ENCODE results near the gene NCF2.

The NCF2 gene

GRCh38 chr1:183586455-183586854 lies 3.8 kb downstream of the NCF2 start:
- peak overlapping the region in 4 of 11 experiments; percentile 3 to 87 (median 54); a peak in 4 of 22 replicates for H3K9ac ChIP-seq
- peak overlapping the region in 4 of 10 experiments; percentile 70 to 80 (median 78); a peak in 8 of 20 replicates for H3K4me3 ChIP-seq
- peak overlapping the region in 8 of 11 experiments; percentile 1 to 100 (median 84); a peak in 15 of 22 replicates for H3K4me2 ChIP-seq
- H3K36me3 ChIP-seq = peaks cover 0 to 58% (median 23%) of the 10 kb centered on the region in 11 experiments; a peak in 15 of 22 replicates
- peaks cover 63 to 96% (median 71%) of the 10 kb centered on the region in 10 experiments for H3K4me1 ChIP-seq
- H4K20me1 ChIP-seq = peaks cover 0 to 4% (median 0%) of the 10 kb centered on the region in 11 experiments; a peak in 3 of 22 replicates
- no peaks in the 10 kb centered on the region for H3K27me3 ChIP-seq
- peak overlapping the region in 8 of 11 experiments; percentile 6 to 46 (median 33); a peak in 8 of 22 replicates for H3K27ac ChIP-seq
- TF ChIP-seq Cebpa-rat (IDR thresholded peaks at IDR 0.05) = no peak
- peaks cover 0 to 15% (median 0%) of the 10 kb centered on the region in 11 experiments; a peak in 5 of 22 replicates for H3K9me3 ChIP-seq (replicated peaks in 1 of 11)

- Histone ChIP-seq H3K9me3 (replicated peaks in 1 of 11) (peaks cover 0 to 15% (median 0%) of the 10 kb centered on the region in 11 experiments; a peak in 5 of 22 replicates), H3K27me3 (no peaks in the 10 kb centered on the region), H3K27ac (peak overlapping the region; percentile 80 to 96 (median 91); a peak in 21 of 22 replicates), H3K9ac (peak overlapping the region in 2 of 11 experiments; percentile 16 to 67; a peak in 4 of 22 replicates), H3K4me1 (peaks cover 61 to 98% (median 76%) of the 10 kb centered on the region in 10 experiments), H3K4me2 (peak overlapping the region in 9 of 11 experiments; percentile 80 to 100 (median 91); a peak in 18 of 22 replicates), H4K20me1 (peaks cover 0 to 4% (median 0%) of the 10 kb centered on the region in 11 experiments; a peak in 3 of 22 replicates), H3K4me3 (peak overlapping the region in 3 of 10 experiments; percentile 9 to 45 (median 21); a peak in 2 of 20 replicates), H3K36me3 (peaks cover 0 to 65% (median 23%) of the 10 kb centered on the region in 11 experiments; a peak in 15 of 22 replicates)
- no peak for TF ChIP-seq Cebpa-rat (IDR thresholded peaks at IDR 0.05)
Observed at GRCh38 chr1:183585038-183585437, 5.2 kb downstream of the NCF2 start.

GRCh38 chr1:183584147-183584546 lies 6.1 kb downstream of the NCF2 start:
- peak in 8 of 11 experiments; percentile 28 to 82 (median 73); a peak in 10 of 22 replicates for TF ChIP-seq Cebpa-rat (IDR thresholded peaks at IDR 0.05)
- H4K20me1 ChIP-seq = peaks cover 0 to 4% (median 0%) of the 10 kb centered on the region in 11 experiments; a peak in 3 of 22 replicates
- peaks cover 0 to 66% (median 23%) of the 10 kb centered on the region in 11 experiments; a peak in 15 of 22 replicates for H3K36me3 ChIP-seq
- peaks cover 61 to 98% (median 84%) of the 10 kb centered on the region in 10 experiments for H3K4me1 ChIP-seq
- peak overlapping the region; percentile 80 to 96 (median 91); a peak in 21 of 22 replicates for H3K27ac ChIP-seq
- H3K9me3 ChIP-seq (replicated peaks in 1 of 11) = peaks cover 0 to 9% (median 0%) of the 10 kb centered on the region in 11 experiments; a peak in 5 of 22 replicates
- no peaks in the 10 kb centered on the region for H3K27me3 ChIP-seq
- H3K9ac ChIP-seq = peak overlapping the region; percentile 39 to 82 (median 71); a peak in 19 of 22 replicates
- H3K4me2 ChIP-seq = peak overlapping the region; percentile 66 to 100 (median 90)
- H3K4me3 ChIP-seq = peak overlapping the region in 7 of 10 experiments; percentile 6 to 45 (median 17); a peak in 8 of 20 replicates

- H3K9me3 ChIP-seq (replicated peaks in 1 of 11) = peaks cover 0 to 7% (median 0%) of the 10 kb centered on the region in 11 experiments; a peak in 1 of 22 replicates
- no peaks in the 10 kb centered on the region for H3K27me3 ChIP-seq
- peaks cover 0 to 73% (median 23%) of the 10 kb centered on the region in 11 experiments; a peak in 15 of 22 replicates for H3K36me3 ChIP-seq
- TF ChIP-seq Cebpa-rat (IDR thresholded peaks at IDR 0.05) = peak in 3 of 11 experiments; percentile 20 to 70 (median 31); a peak in 3 of 22 replicates
- peak overlapping the region; percentile 80 to 96 (median 91); a peak in 21 of 22 replicates for H3K27ac ChIP-seq
- peak overlapping the region; percentile 69 to 82 (median 76); a peak in 20 of 22 replicates for H3K9ac ChIP-seq
- H3K4me1 ChIP-seq = peaks cover 61 to 98% (median 89%) of the 10 kb centered on the region in 10 experiments
- H3K4me3 ChIP-seq = peak overlapping the region in 7 of 10 experiments; percentile 6 to 45 (median 17); a peak in 8 of 20 replicates
- H3K4me2 ChIP-seq = peak overlapping the region; percentile 66 to 100 (median 90)
- peaks cover 0 to 11% (median 0%) of the 10 kb centered on the region in 11 experiments; a peak in 3 of 22 replicates for H4K20me1 ChIP-seq
Observed at GRCh38 chr1:183583466-183583865, 6.8 kb downstream of the NCF2 start.

- Histone ChIP-seq H3K36me3 (peaks cover 0 to 82% (median 24%) of the 10 kb centered on the region in 11 experiments; a peak in 15 of 22 replicates), H3K27ac (peak overlapping the region; percentile 80 to 96 (median 91))
- TF ChIP-seq Cebpa-rat (IDR thresholded peaks at IDR 0.05) = no peak
Observed at GRCh38 chr1:183582021-183582713, 8.1 kb downstream of the NCF2 start.

GRCh38 chr1:183580281-183580682 lies 10.0 kb downstream of the NCF2 start:
- peak overlapping the region; percentile 80 to 100 (median 94) for H3K4me2 ChIP-seq
- TF ChIP-seq Cebpa-rat (IDR thresholded peaks at IDR 0.05) = peak in 10 of 11 experiments; percentile 5 to 98 (median 74); a peak in 14 of 22 replicates
- H3K27me3 ChIP-seq = no peaks in the 10 kb centered on the region
- H3K27ac ChIP-seq = peak overlapping the region; percentile 80 to 96 (median 91)
- H4K20me1 ChIP-seq = peaks cover 0 to 34% (median 0%) of the 10 kb centered on the region in 11 experiments; a peak in 5 of 22 replicates
- H3K9ac ChIP-seq = peak overlapping the region; percentile 69 to 82 (median 76); a peak in 21 of 22 replicates
- H3K9me3 ChIP-seq (replicated peaks in 1 of 11) = no peaks in the 10 kb centered on the region
- H3K4me1 ChIP-seq = peaks cover 93 to 100% (median 97%) of the 10 kb centered on the region in 10 experiments
- peaks cover 0 to 82% (median 24%) of the 10 kb centered on the region in 11 experiments; a peak in 15 of 22 replicates for H3K36me3 ChIP-seq
- H3K4me3 ChIP-seq = peak overlapping the region in 3 of 10 experiments; percentile 4 to 42 (median 21); a peak in 2 of 20 replicates

More at GRCh38 chr1:183582021-183582713, 8.1 kb downstream of the NCF2 start:
- Histone ChIP-seq H3K9ac (peak overlapping the region; percentile 69 to 82 (median 76)), H3K9me3 (replicated peaks in 1 of 11) (peaks cover 0 to 7% (median 0%) of the 10 kb centered on the region in 11 experiments; a peak in 1 of 22 replicates), H3K4me3 (peak overlapping the region in 7 of 10 experiments; percentile 4 to 42 (median 23); a peak in 7 of 20 replicates), H3K4me1 (peaks cover 74 to 100% (median 93%) of the 10 kb centered on the region in 10 experiments), H3K27me3 (no peaks in the 10 kb centered on the region), H3K4me2 (peak overlapping the region; percentile 66 to 100 (median 90)), H4K20me1 (peaks cover 0 to 23% (median 0%) of the 10 kb centered on the region in 11 experiments; a peak in 4 of 22 replicates)

GRCh38 chr1:183578856-183579255 lies 11.4 kb downstream of the NCF2 start:
- Histone ChIP-seq H3K4me3 (peak overlapping the region in 1 of 10 experiments; percentile 20; a peak in 1 of 20 replicates), H4K20me1 (peaks cover 0 to 48% (median 0%) of the 10 kb centered on the region in 11 experiments; a peak in 5 of 22 replicates), H3K4me2 (peak overlapping the region; percentile 73 to 97 (median 91)), H3K36me3 (peaks cover 0 to 82% (median 35%) of the 10 kb centered on the region in 11 experiments; a peak in 15 of 22 replicates), H3K27ac (peak overlapping the region; percentile 26 to 96 (median 91); a peak in 20 of 22 replicates), H3K9ac (peak overlapping the region; percentile 10 to 82 (median 51); a peak in 20 of 22 replicates), H3K9me3 (replicated peaks in 1 of 11) (no peaks in the 10 kb centered on the region), H3K27me3 (no peaks in the 10 kb centered on the region), H3K4me1 (peaks cover 80 to 100% (median 90%) of the 10 kb centered on the region in 10 experiments)
- no peak for TF ChIP-seq Cebpa-rat (IDR thresholded peaks at IDR 0.05)
